OCI-LY1 (cell line): ENCODE data around the gene ARHGAP22.

Experiments
- H2AFZ ChIP-seq: fragments of 200-600 bp; sonication (generic), shearing (Covaris generic); 2 replicates; pipeline ENCODE4 v1.6.0; 2014; ENCODE audit warnings: antibody characterized with exemption, mild to moderate bottlenecking, low read length
- H3F3A ChIP-seq: fragments of 200-600 bp; sonication (generic), shearing (Covaris generic); 2 replicates; pipeline ENCODE4 v1.6.0; 2014; ENCODE audit warnings: mild to moderate bottlenecking, antibody characterized with exemption, low read length, moderate library complexity; ENCODE audit not compliant: insufficient read depth
- H3K27ac ChIP-seq: fragments of 200-600 bp; sonication (generic); 2 replicates; pipeline ENCODE4 v1.5.1; 2014; ENCODE audit warnings: low read length, mixed run types, mild to moderate bottlenecking, low read depth; ENCODE audit not compliant: poor library complexity, severe bottlenecking
- H3K27me3 ChIP-seq: fragments of 200-600 bp; sonication (generic); 2 replicates; pipeline ENCODE4 v1.6.0; 2014; ENCODE audit warnings: antibody characterized with exemption, mild to moderate bottlenecking, low read length, moderate library complexity; ENCODE audit not compliant: insufficient read depth
- H3K36me3 ChIP-seq: fragments of 200-600 bp; sonication (generic); 2 replicates; pipeline ENCODE4 v1.6.1; 2014; ENCODE audit warnings: mild to moderate bottlenecking, antibody characterized with exemption, low read length, moderate library complexity, mixed read lengths; ENCODE audit not compliant: insufficient read depth
- H3K4me1 ChIP-seq: fragments of 200-600 bp; sonication (generic); 2 replicates; pipeline ENCODE4 v1.5.1; 2014; ENCODE audit warnings: mild to moderate bottlenecking, low read length, moderate library complexity; ENCODE audit not compliant: insufficient read depth, severe bottlenecking
- H3K4me2 ChIP-seq: fragments of 200-600 bp; sonication (generic), shearing (Covaris generic); 2 replicates; pipeline ENCODE4 v1.6.1; 2014; ENCODE audit warnings: low read length
- H3K4me3 ChIP-seq: fragments of 200-600 bp; sonication (generic); 2 replicates; pipeline ENCODE4 v1.5.1; 2014; ENCODE audit warnings: low read length, low read depth, mild to moderate bottlenecking, mixed read lengths; ENCODE audit not compliant: poor library complexity, severe bottlenecking
- H3K79me2 ChIP-seq: fragments of 200-600 bp; shearing (Covaris generic); 2 replicates; pipeline ENCODE4 v1.6.1; 2016; ENCODE audit warnings: mixed run types, low read length, mixed read lengths; ENCODE audit not compliant: insufficient read depth
- H3K9ac ChIP-seq: fragments of 200-600 bp; sonication (generic), shearing (Covaris generic); 2 replicates; pipeline ENCODE4 v1.6.1; 2014; ENCODE audit warnings: mild to moderate bottlenecking, low read length, mixed read lengths
- H3K9me2 ChIP-seq: fragments of 200-600 bp; sonication (generic), shearing (Covaris generic); 2 replicates; pipeline ENCODE4 v1.6.1; 2014; ENCODE audit warnings: low read depth, mild to moderate bottlenecking, low read length, mixed read lengths
- H3K9me3 ChIP-seq: fragments of 200-600 bp; shearing (Covaris generic); 2 replicates; pipeline ENCODE4 v1.6.1; 2014; ENCODE audit warnings: low read length, mixed read lengths
- H4K20me1 ChIP-seq: fragments of 200-600 bp; sonication (generic), shearing (Covaris generic); 2 replicates; pipeline ENCODE4 v1.6.0; 2016; ENCODE audit warnings: mild to moderate bottlenecking, low read length; ENCODE audit not compliant: insufficient read depth
- EZH2 ChIP-seq: fragments of 200-600 bp; sonication (generic), shearing (Covaris generic); IDR thresholded peaks from 2 replicates; pipeline ENCODE4 v1.8.0; 2017; ENCODE audit warnings: borderline replicate concordance, mixed run types, mild to moderate bottlenecking, antibody characterized with exemption, low read length, moderate library complexity, mixed read lengths
- TF ChIP-seq, protein P1 (sequence below): fragments of 200-600 bp; sonication (generic), shearing (Covaris generic); IDR thresholded peaks from 2 replicates; pipeline ENCODE4 v1.5.1; 2017; ENCODE audit warnings: mild to moderate bottlenecking, antibody characterized with exemption, low read length, moderate library complexity, mixed read lengths

ARHGAP22 gene

DNA sequence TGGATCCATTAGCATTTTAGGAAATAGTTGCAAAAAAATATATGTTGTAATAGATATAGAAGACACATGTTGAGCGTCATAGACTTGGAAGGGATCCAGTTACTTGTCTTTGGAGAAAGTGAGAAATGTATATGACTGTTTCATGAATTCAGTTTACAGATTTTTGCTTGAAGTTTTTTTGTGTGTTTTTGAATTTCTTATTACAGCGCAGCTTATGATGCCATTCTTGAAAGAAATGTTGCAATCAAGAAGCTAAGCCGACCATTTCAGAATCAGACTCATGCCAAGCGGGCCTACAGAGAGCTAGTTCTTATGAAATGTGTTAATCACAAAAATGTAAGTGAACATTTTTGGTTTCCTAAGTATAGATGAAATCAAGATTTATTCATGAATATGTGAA is 200.2 kb downstream of the ARHGAP22 start:
- no peak overlapping the region for H3K9ac ChIP-seq
- H4K20me1 ChIP-seq = no peaks in the 10 kb centered on the region
- H3K4me2 ChIP-seq = no peak overlapping the region
- H3K4me3 ChIP-seq = no peak overlapping the region
- H2AFZ ChIP-seq = no peak overlapping the region
- TF ChIP-seq EZH2 = no peak
- TF ChIP-seq, protein P1, sequence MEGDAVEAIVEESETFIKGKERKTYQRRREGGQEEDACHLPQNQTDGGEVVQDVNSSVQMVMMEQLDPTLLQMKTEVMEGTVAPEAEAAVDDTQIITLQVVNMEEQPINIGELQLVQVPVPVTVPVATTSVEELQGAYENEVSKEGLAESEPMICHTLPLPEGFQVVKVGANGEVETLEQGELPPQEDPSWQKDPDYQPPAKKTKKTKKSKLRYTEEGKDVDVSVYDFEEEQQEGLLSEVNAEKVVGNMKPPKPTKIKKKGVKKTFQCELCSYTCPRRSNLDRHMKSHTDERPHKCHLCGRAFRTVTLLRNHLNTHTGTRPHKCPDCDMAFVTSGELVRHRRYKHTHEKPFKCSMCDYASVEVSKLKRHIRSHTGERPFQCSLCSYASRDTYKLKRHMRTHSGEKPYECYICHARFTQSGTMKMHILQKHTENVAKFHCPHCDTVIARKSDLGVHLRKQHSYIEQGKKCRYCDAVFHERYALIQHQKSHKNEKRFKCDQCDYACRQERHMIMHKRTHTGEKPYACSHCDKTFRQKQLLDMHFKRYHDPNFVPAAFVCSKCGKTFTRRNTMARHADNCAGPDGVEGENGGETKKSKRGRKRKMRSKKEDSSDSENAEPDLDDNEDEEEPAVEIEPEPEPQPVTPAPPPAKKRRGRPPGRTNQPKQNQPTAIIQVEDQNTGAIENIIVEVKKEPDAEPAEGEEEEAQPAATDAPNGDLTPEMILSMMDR = no peak
- H3K4me1 ChIP-seq = no peaks in the 10 kb centered on the region
- no peaks in the 10 kb centered on the region for H3F3A ChIP-seq
- H3K9me3 ChIP-seq = no peaks in the 10 kb centered on the region
- no peaks in the 10 kb centered on the region for H3K9me2 ChIP-seq
- H3K79me2 ChIP-seq = no peaks in the 10 kb centered on the region
- H3K27ac ChIP-seq = no peak overlapping the region
- H3K36me3 ChIP-seq = no peaks in the 10 kb centered on the region
- H3K27me3 ChIP-seq = no peaks in the 10 kb centered on the region

DNA sequence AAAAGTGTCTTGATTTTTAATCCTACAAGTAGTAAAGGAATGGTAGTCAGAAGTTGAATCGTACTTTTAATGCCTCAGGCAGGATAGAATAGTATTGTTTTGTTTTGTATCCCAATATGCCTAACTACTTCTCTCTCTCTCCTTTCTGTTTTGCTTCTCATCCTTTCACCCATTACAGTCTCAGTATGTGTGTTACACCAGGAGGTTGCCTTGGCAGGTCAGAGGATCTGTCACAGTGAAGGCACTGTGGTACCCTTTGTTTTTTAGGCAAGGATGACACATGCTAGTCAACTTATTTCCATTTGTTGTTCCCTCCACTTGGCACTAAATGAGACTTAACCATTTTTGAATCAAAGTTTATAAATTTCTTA is 204.0 kb downstream of the ARHGAP22 start:
- no peaks in the 10 kb centered on the region for H4K20me1 ChIP-seq
- no peaks in the 10 kb centered on the region for H3K27me3 ChIP-seq
- no peaks in the 10 kb centered on the region for H3K79me2 ChIP-seq
- no peak overlapping the region for H3K9ac ChIP-seq
- no peak overlapping the region for H3K4me3 ChIP-seq
- no peak overlapping the region for H3K27ac ChIP-seq
- H3K4me1 ChIP-seq = no peaks in the 10 kb centered on the region
- no peaks in the 10 kb centered on the region for H3F3A ChIP-seq
- H2AFZ ChIP-seq = no peak overlapping the region
- H3K4me2 ChIP-seq = no peak overlapping the region
- no peaks in the 10 kb centered on the region for H3K9me2 ChIP-seq
- no peak for TF ChIP-seq EZH2
- TF ChIP-seq, protein P1 = no peak
- H3K9me3 ChIP-seq = no peaks in the 10 kb centered on the region
- no peaks in the 10 kb centered on the region for H3K36me3 ChIP-seq

DNA sequence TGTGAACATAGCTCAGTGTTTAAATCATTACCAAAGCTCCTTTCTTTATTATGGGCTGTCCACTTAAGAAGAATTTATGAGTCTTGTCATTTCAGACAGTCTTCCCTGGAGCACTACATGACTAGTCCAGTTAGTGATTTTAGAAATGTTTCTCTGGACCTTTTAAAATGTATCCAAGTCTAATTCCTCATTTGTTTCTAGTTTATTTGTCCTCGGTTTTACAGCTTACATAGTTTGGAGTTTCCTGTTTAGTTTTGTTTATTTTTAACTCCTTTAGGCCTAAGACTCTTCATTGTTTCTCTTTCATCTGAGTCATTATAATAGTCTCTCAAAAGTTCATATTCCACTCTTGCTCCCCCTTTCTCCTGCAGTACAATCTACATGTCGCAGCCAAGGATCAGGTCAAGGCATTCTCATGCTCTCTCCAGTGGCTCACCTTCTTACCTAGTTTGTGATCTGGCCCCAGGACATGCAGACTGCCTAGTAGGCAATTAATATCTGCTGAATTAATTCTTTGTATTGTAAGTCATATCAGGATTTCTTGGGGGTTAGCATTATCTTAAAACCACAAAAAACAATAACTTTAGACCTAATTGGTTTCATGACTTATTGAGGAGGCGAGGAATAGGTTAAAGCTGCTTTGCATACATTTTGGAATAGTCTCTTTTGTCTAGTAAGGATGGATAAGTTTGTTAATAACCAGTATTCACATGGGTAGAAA is 204.6 kb downstream of the ARHGAP22 start:
- H3K27ac ChIP-seq = no peak overlapping the region
- TF ChIP-seq EZH2 = no peak
- TF ChIP-seq, protein P1 = no peak
- H2AFZ ChIP-seq = no peak overlapping the region
- no peak overlapping the region for H3K9ac ChIP-seq
- H3K79me2 ChIP-seq = no peaks in the 10 kb centered on the region
- H3K4me2 ChIP-seq = no peak overlapping the region
- no peaks in the 10 kb centered on the region for H3K9me2 ChIP-seq
- H3K4me1 ChIP-seq = no peaks in the 10 kb centered on the region
- no peaks in the 10 kb centered on the region for H3K36me3 ChIP-seq
- H3K9me3 ChIP-seq = no peaks in the 10 kb centered on the region
- H3K4me3 ChIP-seq = no peak overlapping the region
- no peaks in the 10 kb centered on the region for H3K27me3 ChIP-seq
- no peaks in the 10 kb centered on the region for H4K20me1 ChIP-seq
- H3F3A ChIP-seq = no peaks in the 10 kb centered on the region
